HFF-Myc (cell line): Measurements from ENCODE around the gene CMTM1.
"Not testable (repeated sequence)": the region's sequence is repeated elsewhere in the genome, so short reads cannot be mapped to it uniquely, and the experiment has no call there.

Experiments
- DNase-seq: peaks from one replicate; pipeline ENCODE4 v3.0.0-alpha.2; 2011; ENCODE audit warnings: low read depth; ENCODE audit errors: extremely low read depth
- H3K4me3 ChIP-seq: replicated peaks from 2 replicates; pipeline ENCODE4 v1.5.1; 2011; ENCODE audit warnings: low read depth, mild to moderate bottlenecking, control low read depth, low read length
- TF ChIP-seq, protein P1 (sequence below): IDR thresholded peaks from 2 replicates; pipeline ENCODE4 v1.5.1; 2012; ENCODE audit warnings: mild to moderate bottlenecking, low read depth, low read length, control low read depth; ENCODE audit errors: missing control alignments

CMTM1 gene

DNA sequence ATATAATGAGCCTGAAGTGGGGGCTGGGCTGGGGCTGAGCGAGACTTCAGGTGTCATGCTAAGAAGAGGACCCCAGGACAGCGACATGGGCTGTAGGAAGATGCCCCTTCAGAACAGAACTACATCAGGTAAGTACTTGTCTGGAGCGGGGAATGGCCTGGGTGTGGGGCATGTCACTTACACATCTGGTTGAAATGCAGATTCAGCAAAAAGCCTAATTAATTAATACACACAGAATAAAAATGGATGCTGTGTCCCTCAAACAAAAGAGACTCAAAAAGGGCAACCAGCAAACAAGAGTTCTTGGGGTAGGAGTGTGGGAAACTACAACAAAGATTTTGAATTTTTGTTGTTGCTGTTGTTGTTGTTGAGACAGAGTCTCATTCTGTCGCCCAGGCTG lies 24.8 kb downstream of the CMTM1 start:
- no peak overlapping the region for H3K4me3 ChIP-seq
- DNase-seq = no peak
- TF ChIP-seq, protein P1, sequence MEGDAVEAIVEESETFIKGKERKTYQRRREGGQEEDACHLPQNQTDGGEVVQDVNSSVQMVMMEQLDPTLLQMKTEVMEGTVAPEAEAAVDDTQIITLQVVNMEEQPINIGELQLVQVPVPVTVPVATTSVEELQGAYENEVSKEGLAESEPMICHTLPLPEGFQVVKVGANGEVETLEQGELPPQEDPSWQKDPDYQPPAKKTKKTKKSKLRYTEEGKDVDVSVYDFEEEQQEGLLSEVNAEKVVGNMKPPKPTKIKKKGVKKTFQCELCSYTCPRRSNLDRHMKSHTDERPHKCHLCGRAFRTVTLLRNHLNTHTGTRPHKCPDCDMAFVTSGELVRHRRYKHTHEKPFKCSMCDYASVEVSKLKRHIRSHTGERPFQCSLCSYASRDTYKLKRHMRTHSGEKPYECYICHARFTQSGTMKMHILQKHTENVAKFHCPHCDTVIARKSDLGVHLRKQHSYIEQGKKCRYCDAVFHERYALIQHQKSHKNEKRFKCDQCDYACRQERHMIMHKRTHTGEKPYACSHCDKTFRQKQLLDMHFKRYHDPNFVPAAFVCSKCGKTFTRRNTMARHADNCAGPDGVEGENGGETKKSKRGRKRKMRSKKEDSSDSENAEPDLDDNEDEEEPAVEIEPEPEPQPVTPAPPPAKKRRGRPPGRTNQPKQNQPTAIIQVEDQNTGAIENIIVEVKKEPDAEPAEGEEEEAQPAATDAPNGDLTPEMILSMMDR = no peak

DNA sequence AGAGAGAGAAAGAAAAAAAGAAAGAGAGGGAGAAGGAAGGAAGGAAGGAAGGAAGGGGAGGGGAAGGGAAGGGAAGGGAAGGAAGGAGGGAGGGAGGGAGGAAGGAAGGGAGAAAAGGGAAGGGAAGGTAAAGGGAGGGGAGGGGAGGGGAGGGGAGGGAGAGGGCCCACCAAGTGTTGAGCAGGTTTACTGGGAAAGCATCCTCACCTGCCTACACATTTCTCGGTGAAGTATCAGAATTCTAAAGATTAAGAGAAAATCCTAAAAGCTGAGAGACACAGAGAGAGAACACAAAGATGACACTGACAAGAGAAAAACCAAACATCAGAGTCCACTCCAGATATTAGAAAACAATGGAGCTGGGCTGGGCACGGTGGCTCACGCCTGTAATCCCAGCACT lies 26.0 kb downstream of the CMTM1 start:
- H3K4me3 ChIP-seq = no peak overlapping the region
- DNase-seq = no peak
- TF ChIP-seq, protein P1 = no peak

DNA sequence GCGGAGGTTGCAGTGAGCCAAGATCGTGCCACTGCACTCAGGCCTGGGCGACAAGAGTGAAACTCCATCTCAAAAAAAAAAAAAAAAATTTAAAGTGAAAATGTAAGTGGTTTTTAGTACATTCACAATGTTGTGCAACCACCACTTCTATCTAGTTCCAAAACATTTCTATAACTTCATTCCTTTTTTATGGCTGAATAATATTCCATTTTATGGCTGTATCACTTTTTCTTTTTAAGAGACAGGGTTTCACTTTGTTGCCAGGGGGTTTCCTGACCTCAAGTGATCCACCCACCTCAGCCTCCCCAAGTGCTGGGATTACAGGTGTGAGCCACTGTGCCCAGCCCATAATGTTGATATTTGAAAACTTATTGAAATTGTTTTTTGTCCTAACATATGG lies 26.6 kb downstream of the CMTM1 start:
- TF ChIP-seq, protein P1 = no peak
- no peak overlapping the region for H3K4me3 ChIP-seq
- no peak for DNase-seq

DNA sequence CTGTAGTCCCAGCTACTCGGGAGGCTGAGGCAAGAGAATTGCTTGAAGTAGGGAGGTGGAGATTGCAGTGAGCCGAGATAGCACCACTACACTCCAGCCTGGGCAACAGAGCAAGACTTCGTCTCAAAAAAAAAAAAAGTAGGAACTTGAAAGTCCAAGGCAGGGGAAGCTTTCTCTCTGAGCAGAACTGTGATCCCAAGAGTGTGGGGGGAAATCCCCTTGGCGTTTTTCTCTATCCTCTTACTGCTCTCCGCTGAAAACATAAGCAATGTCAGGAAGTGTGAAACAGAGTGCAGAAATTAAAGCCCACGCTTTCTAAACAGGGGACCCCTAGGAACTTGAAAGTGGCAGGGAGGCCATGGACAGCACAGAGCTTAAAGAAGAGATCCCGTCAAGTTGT lies 28.5 kb downstream of the CMTM1 start:
- TF ChIP-seq, protein P1 = no peak
- H3K4me3 ChIP-seq = no peak overlapping the region
- DNase-seq = no peak

DNA sequence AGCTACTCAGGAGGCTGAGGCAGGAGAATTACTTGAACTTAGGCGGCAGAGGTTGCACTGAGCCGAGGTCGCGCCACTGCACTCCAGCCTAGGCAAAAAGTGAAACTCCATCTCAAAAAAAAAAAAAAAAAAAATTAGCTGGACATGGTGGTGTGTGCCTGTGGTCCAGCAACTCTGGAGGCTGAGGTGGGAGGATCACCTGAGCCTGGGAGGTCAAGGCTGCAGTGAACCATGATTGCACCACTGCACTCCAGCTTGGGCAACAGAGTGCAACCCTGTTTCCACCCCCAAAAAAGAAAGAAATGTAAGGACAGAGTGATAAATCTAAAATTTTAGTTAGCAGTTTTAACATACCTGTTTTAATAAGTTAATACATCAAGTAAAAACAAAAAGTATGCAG lies 30.3 kb downstream of the CMTM1 start:
- not testable (repeated sequence) for DNase-seq, H3K4me3 ChIP-seq

DNA sequence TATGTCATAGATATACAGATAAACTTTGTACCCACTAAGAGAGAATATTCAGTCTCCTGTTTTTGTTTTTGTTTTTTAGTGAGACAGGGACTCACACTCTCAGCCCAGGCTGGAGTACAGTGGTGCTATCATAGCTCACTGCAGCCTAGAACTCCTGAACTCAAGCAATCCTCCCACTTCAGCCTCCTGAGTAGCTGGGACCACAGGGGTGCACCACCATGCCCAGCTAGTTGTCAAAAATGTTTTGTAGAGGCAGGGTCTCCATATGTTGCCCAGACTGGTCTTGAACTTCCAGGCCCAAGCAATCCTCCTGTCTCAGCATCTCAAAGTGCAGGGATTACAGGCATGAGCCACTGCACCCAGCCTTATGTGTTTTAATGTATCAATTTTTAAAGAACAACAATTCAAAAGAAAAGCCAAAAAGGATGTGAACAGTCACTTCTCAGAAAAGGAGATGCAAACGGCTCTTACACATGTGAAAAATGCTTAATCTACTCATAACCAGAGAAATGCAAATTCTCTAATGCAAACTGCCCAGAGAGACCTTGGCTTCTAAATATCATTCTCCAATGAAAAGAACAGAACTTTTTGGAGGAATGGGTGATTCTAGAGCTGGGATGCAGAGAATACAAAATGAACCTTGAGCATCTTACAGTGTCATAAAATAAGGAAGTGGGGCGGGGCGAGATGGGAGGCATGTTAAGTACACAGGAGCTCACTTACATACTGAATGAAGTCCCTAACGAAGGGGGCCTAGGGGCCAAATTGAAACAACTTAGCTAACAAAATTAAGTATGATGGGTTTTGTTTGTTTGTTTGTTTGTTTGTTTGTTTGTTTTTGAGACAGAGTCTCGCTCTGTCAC lies 31.0 kb downstream of the CMTM1 start:
- no peak for DNase-seq
- TF ChIP-seq, protein P1 = no peak
- no peak overlapping the region for H3K4me3 ChIP-seq

DNA sequence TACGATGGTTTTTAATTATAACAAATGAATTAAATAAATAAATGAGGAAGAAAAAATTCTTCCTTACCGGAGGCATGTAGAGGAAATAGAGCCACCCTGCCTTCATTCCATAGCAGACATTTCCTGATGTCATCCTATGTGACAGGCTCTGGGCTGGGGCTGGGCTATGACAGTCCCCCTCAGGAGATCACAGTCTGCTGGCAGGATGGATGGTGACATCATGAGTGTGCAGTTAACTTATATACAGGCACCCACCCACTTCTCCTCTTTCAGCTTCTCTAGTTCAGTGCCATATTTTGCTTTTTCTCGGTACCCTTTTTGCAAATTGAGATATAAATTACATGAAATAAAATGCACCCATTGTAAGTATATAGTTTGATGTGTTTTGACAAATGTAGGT lies 31.9 kb downstream of the CMTM1 start:
- TF ChIP-seq, protein P1 = no peak
- no peak overlapping the region for H3K4me3 ChIP-seq

More for the DNA sequence above, 31.9 kb downstream of the CMTM1 start:
- no peak for DNase-seq
